ENCODE data around the gene PTPRN2. TPM values are rescaled to one million over a fixed set of nuclear protein-coding genes. Genes with fewer than 3 reads are reported as not detected.

Gene PTPRN2
- total and polyA plus RNA-seq, 2 of the 8 experiments (the other 6 are each of a cell fraction or from before 2014, with no cell fraction given) = 2.6 to 4.5 TPM

DNA sequence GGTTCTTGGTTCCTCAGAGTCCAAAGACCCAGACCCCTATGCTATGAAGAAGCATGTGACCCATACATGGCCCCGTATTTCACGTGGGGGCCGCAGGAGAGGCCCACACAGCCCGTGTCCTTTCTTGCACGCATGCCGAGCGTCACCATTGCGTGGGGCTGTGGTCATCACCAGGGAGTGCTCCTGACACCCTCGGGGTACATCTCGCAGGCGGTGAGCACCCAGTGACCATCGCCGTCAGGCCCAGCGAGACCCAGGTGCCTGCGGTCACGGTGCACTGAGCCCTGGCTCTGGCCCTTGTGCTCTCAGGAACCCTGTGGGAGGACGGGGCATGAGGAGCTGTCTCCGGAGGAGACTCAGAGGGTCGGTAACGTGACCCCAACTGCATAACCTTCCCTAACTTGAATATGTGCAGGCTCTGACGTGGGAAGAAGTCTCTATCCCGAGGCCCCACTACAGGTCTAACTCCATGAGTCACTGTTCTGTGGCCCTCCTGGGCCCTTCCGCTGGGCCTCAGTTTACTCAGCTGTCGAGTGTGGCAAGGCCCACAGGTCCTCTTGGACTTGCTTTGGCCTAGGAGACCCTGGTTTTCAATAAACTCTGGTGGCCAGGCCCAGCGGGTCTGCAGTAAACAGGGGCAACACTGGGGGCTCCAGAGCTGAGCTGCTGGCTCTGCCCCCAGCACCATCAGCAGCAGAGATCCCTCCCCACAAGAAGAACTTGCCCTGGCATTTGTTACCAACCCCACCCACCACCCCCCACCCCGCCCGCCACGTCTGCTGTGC lies 503.9 kb downstream of the PTPRN2 start (continued):
- no peak for TF ChIP-seq NANOG (IDR thresholded peaks at IDR 0.05; ENCODE audit: insufficient read depth, low read depth, low read length, poor library complexity, severe bottlenecking)

All from H1 (cell line).